ENCODE measurements around the gene OTUD3. TPM values are rescaled to one million over a fixed set of nuclear protein-coding genes. Genes with fewer than 3 reads are reported as not detected.
"Not testable (repeated sequence)": the region's sequence is repeated elsewhere in the genome, so short reads cannot be mapped to it uniquely, and the experiment has no call there.

The OTUD3 gene
- total RNA-seq, 1 experiment from 2014 or later: 51.1 TPM

DNA sequence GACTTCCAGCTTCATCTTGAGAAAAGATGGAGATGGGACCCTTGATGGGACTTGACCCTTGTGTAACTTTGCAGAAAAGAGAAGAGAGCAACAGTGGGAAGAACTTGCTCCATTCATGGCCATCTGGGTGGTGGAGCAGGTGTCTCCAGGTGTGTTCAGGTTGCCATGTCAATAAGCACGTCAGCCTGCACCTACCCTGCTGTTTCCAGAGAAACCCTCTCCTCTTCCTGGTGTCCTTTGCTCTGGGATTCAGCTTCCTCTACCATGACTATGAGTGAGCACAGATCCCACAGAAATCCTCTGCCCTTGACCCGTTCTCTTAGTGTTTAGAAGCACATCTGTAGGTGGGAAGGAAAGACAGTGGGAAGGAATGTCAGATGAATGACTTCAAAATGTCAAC lies 21.8 kb upstream of the OTUD3 start:
- H3K4me1 ChIP-seq: no peaks in the 10 kb centered on the region; the same call in 1 of the 2 replicates
- no peaks in the 10 kb centered on the region for H3K27me3 ChIP-seq
- no peak overlapping the region for H3K4me3 ChIP-seq
- peaks cover 6% of the 10 kb centered on the region; the same call in 1 of the 2 replicates for H3K9me3 ChIP-seq (replicated peaks)
- no peaks in the 10 kb centered on the region for H3K36me3 ChIP-seq
- DNase-seq: no peak
- no peak overlapping the region for H3K27ac ChIP-seq

DNA sequence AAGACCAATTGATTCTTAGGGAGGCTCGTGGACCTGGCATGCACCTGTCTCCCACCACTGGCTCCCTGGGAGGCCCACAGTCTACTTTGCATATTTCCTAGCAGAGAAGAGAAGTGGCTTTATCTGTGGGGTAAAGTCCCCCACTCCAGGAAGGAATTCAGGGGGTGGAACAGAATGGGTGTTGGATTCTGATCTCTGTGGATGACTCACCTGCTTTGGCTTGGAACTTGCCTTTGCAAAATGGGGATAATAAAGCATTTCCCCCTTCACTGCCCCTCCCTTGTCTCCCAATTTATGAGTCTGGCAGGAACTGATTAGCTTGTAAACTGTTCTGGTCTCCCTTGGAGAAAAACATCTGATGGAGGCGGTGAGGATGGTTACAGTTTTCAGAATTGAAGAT lies 21.2 kb upstream of the OTUD3 start:
- Histone ChIP-seq H3K27me3 (no peaks in the 10 kb centered on the region), H3K27ac (no peak overlapping the region), H3K4me1 (no peaks in the 10 kb centered on the region; the same call in none of the 2 replicates), H3K4me3 (no peak overlapping the region), H3K9me3 (replicated peaks) (peaks cover 6% of the 10 kb centered on the region; the same call in 1 of the 2 replicates), H3K36me3 (no peaks in the 10 kb centered on the region)
- no peak for DNase-seq

DNA sequence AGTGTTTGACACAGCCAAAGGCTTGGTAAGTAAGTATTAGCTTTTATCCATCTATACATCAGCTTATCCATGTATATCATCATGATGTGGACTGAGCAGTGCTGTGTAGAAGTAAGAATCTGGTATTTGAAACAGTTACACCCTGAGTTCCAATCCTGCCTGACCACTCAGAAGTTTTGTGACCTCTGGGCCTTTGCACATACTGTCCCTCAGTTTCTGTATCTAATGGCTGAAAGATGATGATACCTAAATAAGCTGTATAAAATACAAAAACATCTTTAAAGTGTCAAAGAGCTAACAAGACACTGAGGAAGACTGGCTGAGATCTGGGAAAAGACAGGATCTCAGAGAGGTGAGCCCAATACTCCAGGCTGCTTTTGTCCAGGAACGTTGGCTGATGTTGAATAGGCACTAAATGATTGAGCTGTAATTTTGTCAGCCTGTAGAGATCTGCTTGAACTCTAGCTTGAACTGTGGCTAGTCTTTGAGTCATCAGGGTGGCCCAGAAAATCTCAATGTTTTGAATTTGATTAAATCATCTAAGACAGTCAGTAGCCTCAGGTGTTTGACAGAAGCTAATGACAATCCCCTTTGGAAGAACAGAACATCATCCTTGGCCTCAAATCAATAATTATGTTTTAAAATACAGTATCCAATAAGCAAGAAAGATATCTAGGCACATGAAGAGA lies 20.2 kb upstream of the OTUD3 start:
- Histone ChIP-seq H3K4me1 (peaks cover 8% of the 10 kb centered on the region), H3K27ac (no peak overlapping the region), H3K9me3 (replicated peaks) (peaks cover 6% of the 10 kb centered on the region; the same call in 1 of the 2 replicates), H3K27me3 (no peaks in the 10 kb centered on the region), H3K4me3 (no peak overlapping the region), H3K36me3 (no peaks in the 10 kb centered on the region)
- no peak for DNase-seq

DNA sequence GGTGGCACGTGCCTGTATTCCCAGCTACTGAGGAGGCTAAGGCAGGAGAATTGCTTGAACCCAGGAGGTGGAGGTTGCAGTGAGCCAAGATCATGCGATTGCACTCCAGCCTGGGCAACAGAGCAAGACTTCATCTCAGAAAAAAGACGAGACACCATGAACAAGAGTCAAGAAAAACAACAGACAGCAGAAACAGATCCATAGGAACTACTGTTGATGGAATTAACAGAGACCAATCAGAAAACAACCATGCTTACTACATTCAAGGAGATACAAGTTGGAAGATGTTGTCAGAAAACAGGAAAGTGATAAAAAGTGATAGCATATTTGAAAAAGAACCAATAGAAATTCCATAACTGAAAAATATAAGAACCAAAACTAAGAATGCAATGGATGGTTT lies 19.3 kb upstream of the OTUD3 start:
- Histone ChIP-seq H3K4me3 (no peak overlapping the region), H3K9me3 (replicated peaks) (peaks cover 6% of the 10 kb centered on the region; the same call in 1 of the 2 replicates), H3K4me1 (peaks cover 9% of the 10 kb centered on the region), H3K27me3 (no peaks in the 10 kb centered on the region), H3K27ac (no peak overlapping the region), H3K36me3 (no peaks in the 10 kb centered on the region)
- no peak for DNase-seq

DNA sequence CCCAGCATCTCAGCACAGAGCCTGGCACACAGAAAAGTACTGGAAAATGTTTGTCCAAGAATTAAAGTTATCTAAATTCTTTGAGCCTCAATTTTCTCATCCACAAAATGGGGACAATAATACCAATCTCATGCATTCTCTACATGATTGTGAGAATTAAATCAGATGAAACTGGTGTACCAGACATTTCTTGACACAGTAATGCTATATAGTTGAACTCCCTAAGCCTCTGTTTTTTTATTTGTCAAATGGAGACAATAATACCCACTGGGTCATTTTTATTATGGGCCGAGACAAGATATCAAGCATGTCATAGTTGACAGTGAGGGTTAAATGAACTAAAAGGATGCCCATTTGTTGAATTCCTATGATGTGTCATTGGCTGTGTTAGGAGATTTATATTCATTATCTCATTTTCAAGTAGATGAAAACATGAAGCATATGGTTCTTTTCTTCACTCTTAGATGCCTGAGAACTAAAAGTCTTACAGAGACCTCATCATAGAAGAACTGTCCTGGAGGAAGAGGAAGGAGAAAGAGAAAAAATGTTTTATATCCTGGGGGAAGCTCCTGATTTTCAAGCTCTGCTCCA lies 17.5 kb upstream of the OTUD3 start:
- Histone ChIP-seq H3K36me3 (no peaks in the 10 kb centered on the region), H3K4me1 (peaks cover 15% of the 10 kb centered on the region), H3K27me3 (no peaks in the 10 kb centered on the region), H3K9me3 (replicated peaks) (peaks cover 6% of the 10 kb centered on the region; the same call in 1 of the 2 replicates), H3K4me3 (no peak overlapping the region), H3K27ac (no peak overlapping the region)
- no peak for DNase-seq

DNA sequence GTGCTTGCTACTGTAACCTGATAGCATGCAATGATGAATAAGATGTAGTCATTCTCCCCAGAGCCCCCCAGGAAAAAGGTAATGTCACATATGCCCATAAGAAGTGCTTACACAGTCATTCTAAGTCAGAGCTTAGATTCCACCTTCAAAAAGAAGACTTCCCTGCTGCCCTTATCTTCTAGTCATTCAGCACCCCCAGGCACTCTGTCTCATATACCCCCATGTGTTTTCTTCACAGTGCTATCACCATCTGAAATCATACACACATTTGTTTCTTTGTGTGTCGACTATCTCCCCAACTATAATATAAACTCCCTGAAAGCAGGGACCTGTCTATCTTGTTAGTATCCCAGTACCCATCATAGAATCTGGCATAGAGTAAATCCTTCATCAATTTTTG lies 16.2 kb upstream of the OTUD3 start:
- H3K9me3 ChIP-seq (replicated peaks): peaks cover 6% of the 10 kb centered on the region; the same call in 1 of the 2 replicates
- no peak overlapping the region for H3K27ac ChIP-seq
- DNase-seq: no peak
- no peaks in the 10 kb centered on the region for H3K27me3 ChIP-seq
- H3K4me3 ChIP-seq: no peak overlapping the region
- no peaks in the 10 kb centered on the region for H3K36me3 ChIP-seq
- H3K4me1 ChIP-seq: peaks cover 20% of the 10 kb centered on the region

DNA sequence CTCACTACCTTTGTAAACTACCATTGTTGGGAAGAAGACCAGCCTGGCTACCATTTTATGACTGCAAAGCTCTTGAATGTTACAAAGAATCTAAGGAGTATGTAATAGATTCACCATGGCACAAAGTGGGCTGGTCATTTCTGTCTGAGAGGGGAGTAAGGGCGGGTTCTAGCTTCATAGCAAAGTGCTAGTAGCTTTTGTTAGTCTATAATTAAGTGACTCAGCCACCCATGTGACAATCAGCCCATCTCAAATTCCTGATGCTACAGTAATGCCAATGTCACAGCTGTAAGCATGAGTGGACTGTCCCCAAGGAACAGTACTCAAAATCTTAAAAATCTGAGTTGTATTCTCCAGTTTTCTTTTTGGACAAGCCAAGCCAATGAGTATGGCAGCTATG lies 15.4 kb upstream of the OTUD3 start:
- no peak overlapping the region for H3K27ac ChIP-seq
- DNase-seq: peak; percentile 35 to 47

DNA sequence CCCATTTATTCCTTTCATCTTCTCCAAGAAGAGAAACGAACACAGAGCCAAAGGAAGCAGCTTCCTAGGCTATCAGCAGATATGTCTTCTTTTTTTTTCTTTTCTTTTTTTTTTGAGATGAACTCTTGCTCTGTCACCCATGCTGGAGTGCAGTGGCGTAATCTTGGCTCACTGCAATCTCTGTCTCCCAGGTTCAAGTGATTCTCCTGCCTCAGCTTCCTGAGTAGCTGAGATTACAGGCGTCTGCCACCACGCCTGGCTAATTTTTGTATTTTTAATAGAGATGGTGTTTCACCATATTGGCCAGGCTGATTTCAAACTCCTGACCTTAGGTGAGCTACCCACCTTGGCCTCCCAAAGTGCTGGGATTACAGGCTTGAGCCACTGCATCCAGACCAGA lies 13.6 kb upstream of the OTUD3 start:
- not testable (repeated sequence) for H3K9me3 ChIP-seq (replicated peaks); H3K27me3 ChIP-seq; H3K36me3 ChIP-seq; H3K4me3 ChIP-seq; H3K27ac ChIP-seq; DNase-seq
- peaks cover 24% of the 10 kb centered on the region for H3K4me1 ChIP-seq

More for the DNA sequence above, 15.4 kb upstream of the OTUD3 start:
- H3K9me3 ChIP-seq (replicated peaks): peaks cover 6% of the 10 kb centered on the region; the same call in 1 of the 2 replicates
- no peaks in the 10 kb centered on the region for H3K27me3 ChIP-seq
- H3K4me3 ChIP-seq: no peak overlapping the region
- peaks cover 20% of the 10 kb centered on the region for H3K4me1 ChIP-seq
- H3K36me3 ChIP-seq: no peaks in the 10 kb centered on the region

DNA sequence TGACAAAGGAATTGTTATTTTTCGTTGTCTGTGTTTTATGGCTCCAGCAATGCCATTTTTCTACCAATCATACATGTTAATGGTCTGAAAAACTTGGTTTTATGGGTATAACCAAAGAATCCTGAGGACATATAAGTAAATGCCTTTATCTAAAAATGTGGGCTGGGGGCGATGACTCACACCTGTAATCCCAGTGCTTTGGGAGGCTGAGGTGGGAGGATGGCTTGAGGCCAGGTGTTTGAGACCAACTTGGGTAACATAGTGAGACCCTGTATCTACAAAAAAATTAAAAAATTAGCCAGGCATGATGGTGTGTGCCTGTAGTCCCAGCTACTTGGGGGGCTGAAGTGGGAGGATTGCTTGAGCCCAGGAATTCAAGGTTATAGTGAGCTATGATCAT lies 12.7 kb upstream of the OTUD3 start:
- H3K4me3 ChIP-seq; H3K36me3 ChIP-seq; H3K27me3 ChIP-seq; DNase-seq; H3K27ac ChIP-seq; H3K9me3 ChIP-seq (replicated peaks): not testable (repeated sequence)
- H3K4me1 ChIP-seq: peaks cover 24% of the 10 kb centered on the region

DNA sequence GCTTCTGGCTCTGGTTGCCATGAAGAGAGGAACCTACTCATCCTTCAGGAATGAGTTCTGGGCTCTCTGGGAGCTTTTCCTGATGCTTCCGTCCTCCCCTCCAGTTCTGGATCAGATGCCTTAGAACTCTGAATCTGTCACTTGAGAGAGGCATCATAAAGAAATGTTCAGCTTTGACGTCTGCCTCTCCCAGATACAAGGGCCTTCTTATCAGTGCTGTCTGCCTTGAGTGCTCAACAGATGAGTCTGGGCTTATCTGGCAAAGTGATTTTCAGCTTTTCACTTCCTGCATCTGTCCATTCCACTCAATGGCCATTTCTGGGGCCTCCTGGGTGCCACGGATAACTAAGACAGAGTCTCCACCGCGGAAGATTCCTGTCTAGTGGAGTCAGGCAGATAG lies 12.3 kb upstream of the OTUD3 start:
- Histone ChIP-seq H3K36me3 (no peaks in the 10 kb centered on the region), H3K27ac (no peak overlapping the region), H3K27me3 (no peaks in the 10 kb centered on the region), H3K4me1 (peaks cover 24% of the 10 kb centered on the region), H3K4me3 (no peak overlapping the region), H3K9me3 (replicated peaks) (no peaks in the 10 kb centered on the region)
- DNase-seq: peak; percentile 20 to 50

DNA sequence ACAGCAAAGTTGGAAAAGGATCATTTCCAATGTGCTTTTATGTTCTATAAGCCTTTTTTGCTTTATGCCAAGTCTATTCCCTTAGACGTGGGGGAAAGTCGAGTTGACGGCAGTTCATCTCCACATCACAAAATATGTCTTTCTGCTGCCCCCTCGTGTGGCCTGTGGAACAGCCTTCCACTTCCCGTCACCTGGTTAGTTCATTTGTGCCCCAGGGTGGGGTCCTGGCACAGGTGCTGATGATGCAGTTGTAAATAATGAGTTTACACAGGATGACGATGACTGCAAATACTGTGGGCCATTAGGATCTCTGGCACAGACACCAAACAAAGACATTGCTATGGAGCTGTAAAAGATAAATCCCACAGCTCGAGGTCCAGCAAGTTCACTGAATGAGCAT lies 10.0 kb upstream of the OTUD3 start:
- no peaks in the 10 kb centered on the region for H3K9me3 ChIP-seq (replicated peaks)
- H3K4me1 ChIP-seq: peaks cover 15% of the 10 kb centered on the region
- H3K4me3 ChIP-seq: no peak overlapping the region
- no peak overlapping the region for H3K27ac ChIP-seq
- no peaks in the 10 kb centered on the region for H3K27me3 ChIP-seq
- no peaks in the 10 kb centered on the region for H3K36me3 ChIP-seq
- peak; percentile 38 to 54 for DNase-seq

DNA sequence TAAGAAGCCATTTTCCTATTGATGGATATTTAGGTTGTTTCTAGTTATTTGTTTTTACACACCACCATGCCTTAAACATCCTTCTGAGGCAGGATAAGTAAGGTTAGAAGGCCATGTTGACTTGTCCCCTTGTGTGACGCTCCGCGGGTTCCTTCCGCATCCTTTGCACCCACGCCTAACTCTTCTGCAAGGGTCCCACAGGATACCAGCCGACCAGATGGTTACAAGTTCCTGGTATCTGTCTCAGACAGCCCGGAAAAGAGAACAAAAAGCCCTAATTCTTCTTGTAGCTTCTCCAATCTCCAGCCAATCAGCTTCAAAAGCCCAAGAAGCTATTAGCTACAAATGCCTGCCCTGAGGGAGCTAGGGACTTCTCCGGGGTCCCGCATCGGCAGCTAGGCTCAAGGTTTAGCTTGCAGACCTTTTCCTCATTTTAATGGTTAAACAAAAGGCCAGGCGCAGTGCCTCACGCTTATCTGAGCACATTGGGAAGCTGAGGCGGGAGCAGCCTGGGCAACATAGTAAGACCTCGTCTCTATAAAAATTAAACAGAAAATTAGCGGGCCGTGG lies 4.9 kb upstream of the OTUD3 start:
- Histone ChIP-seq H3K27me3 (no peaks in the 10 kb centered on the region), H3K4me3 (no peak overlapping the region), H3K4me1 (peaks cover 2% of the 10 kb centered on the region; the same call in 1 of the 2 replicates), H3K27ac (no peak overlapping the region), H3K9me3 (replicated peaks) (no peaks in the 10 kb centered on the region), H3K36me3 (no peaks in the 10 kb centered on the region)
- no peak for DNase-seq

DNA sequence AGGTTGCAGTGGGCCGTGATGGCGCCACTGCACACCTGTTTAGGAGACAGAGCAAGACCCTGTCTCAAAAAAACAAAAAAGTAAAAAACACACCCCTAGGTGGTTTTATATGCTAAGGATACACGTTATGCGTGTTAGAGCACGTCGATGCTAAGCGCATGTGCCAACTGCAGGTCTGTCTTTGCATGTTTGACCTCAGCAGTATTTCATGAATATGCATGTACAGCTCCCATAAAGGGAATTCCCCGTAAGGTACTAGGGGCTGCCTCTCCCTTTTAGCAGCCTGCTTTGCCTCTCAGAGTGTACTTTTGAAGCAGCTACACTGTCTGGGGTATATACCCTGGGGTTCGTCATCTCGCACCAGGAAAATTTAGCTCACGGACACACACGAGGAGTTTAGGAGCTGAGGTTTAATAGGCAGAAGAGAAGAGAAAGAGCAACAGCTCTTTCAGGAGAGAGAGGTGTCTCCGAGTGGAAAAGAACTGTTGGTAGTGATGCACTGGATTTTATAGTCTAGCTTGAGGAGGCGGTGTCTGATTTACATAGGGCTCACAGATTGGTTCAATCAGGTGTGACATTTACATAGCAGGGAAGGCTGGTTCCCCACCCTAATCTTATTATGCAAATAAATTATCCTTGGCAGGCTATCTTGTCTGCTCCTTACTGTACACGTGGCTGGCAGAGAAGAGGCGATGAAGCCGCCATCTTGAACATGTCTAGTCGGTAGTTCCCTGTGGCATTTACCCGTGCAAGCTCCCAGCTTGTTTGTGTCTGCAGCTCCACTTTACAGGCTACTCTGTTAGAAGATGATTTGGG lies 4.2 kb upstream of the OTUD3 start:
- Histone ChIP-seq H3K9me3 (replicated peaks) (no peaks in the 10 kb centered on the region), H3K4me1 (no peaks in the 10 kb centered on the region), H3K27ac (no peak overlapping the region), H3K27me3 (no peaks in the 10 kb centered on the region), H3K36me3 (no peaks in the 10 kb centered on the region), H3K4me3 (no peak overlapping the region)
- peak; percentile 14 to 55 for DNase-seq

DNA sequence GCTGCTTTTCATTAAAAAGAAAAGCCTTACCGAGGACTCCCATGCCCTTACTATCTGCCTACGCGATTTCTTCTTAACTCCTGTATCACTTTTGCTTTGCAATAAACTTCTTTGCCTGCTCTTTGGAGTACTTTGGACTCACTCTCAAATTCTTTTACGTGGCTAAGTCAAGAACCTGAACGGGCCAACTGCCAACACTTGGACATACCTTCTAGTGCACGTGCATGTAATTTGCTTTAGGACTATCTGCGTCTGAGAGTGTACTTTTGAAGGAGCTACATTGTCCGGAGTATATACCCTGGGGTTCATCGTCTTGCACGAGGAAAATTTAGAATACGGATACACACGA lies 3.6 kb upstream of the OTUD3 start:
- peaks cover under 1% of the 10 kb centered on the region; the same call in 1 of the 2 replicates for H3K4me1 ChIP-seq
- no peak overlapping the region for H3K4me3 ChIP-seq
- no peak overlapping the region for H3K27ac ChIP-seq
- no peaks in the 10 kb centered on the region; the same call in 1 of the 2 replicates for H3K36me3 ChIP-seq
- no peaks in the 10 kb centered on the region for H3K27me3 ChIP-seq
- H3K9me3 ChIP-seq (replicated peaks): no peaks in the 10 kb centered on the region
- no peak for DNase-seq

DNA sequence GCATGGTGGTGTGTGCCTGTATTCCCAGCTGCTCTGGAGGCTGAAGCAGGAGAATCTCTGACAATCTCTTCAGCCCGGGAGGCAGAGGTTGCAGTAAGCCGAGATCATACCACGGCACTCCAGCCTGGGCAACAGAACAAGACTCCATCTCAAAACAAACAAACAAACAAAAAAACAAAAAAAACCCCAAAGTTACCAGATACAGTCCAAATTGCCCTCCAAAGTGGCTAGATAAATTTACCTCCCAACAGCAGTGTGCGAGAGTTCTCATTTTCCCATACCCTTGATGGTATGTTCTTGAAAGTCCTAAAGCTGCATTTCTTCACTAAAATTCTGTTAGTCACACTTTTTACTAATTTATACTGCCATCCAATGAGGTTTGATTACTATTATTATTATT lies 3.0 kb upstream of the OTUD3 start:
- Histone ChIP-seq H3K27ac (no peak overlapping the region), H3K4me3 (no peak overlapping the region), H3K9me3 (replicated peaks) (no peaks in the 10 kb centered on the region), H3K27me3 (no peaks in the 10 kb centered on the region), H3K36me3 (peaks cover 6% of the 10 kb centered on the region), H3K4me1 (peaks cover 7% of the 10 kb centered on the region)
- no peak for DNase-seq
